KBM-7 (cell line): ENCODE measurements around the gene ARL9.

Experiments used
- DNase-seq: peaks from one replicate; pipeline ENCODE4 v3.0.0-alpha.2; 2015
- in situ Hi-C: fragments of 300-500 bp; cut with MboI; formaldehyde crosslinking; loops from 2 replicates; pipeline ENCODE4 v1.14.3; 2020; ENCODE audit warnings: low sequenced_read_pairs, low pct_unique_long_range_greater_than_20kb, mixed read lengths

The ARL9 gene

GRCh38 chr4:56530269-56531148 lies 24.9 kb downstream of the ARL9 start:
- peak; percentile 50 for DNase-seq

GRCh38 chr4:56531149-56531770 lies 25.7 kb downstream of the ARL9 start:
- in situ Hi-C loops, result no loop called here
- DNase-seq, result no peak

More at GRCh38 chr4:56530269-56531148, 24.9 kb downstream of the ARL9 start:
- in situ Hi-C loops, result no loop called here

- no peak for DNase-seq
- in situ Hi-C loops, result no loop called here
Measured at GRCh38 chr4:56531823-56532222, 26.2 kb downstream of the ARL9 start.

GRCh38 chr4:56532239-56532638 lies 26.6 kb downstream of the ARL9 start:
- no peak for DNase-seq
- in situ Hi-C loops, result no loop called here

- no peak for DNase-seq
- in situ Hi-C loops, result no loop called here
Measured at GRCh38 chr4:56535915-56536314, 30.3 kb downstream of the ARL9 start.

- no peak for DNase-seq
- in situ Hi-C loops, result no loop called here
Measured at GRCh38 chr4:56537147-56537546, 31.6 kb downstream of the ARL9 start.

- no peak for DNase-seq
- in situ Hi-C loops, result no loop called here
Measured at GRCh38 chr4:56540826-56541225, 35.2 kb downstream of the ARL9 start.

- peak; percentile 85 for DNase-seq
- in situ Hi-C loops, result no loop called here
Measured at GRCh38 chr4:56544573-56545131, 39.1 kb downstream of the ARL9 start.

- in situ Hi-C loops, result no loop called here
- DNase-seq, result no peak
Measured at GRCh38 chr4:56550642-56551041, 45.1 kb downstream of the ARL9 start.

GRCh38 chr4:56551516-56551915 lies 45.9 kb downstream of the ARL9 start:
- DNase-seq, result no peak
- in situ Hi-C loops, result no loop called here

- no peak for DNase-seq
- in situ Hi-C loops, result no loop called here
Measured at GRCh38 chr4:56552273-56552672, 46.7 kb downstream of the ARL9 start.

- no peak for DNase-seq
- in situ Hi-C loops, result no loop called here
Measured at GRCh38 chr4:56570041-56570440, 64.5 kb downstream of the ARL9 start.
